ENCODE data around the gene SHROOM3. TPM values are rescaled to one million over a fixed set of nuclear protein-coding genes. Genes with fewer than 3 reads are reported as not detected.
A peak's percentile ranks its signal among the peaks of the same experiment; 100 is the strongest.

The SHROOM3 gene
- total and polyA plus RNA-seq, 8 donors, result 6.1 to 212 (median 77.6) TPM

DNA sequence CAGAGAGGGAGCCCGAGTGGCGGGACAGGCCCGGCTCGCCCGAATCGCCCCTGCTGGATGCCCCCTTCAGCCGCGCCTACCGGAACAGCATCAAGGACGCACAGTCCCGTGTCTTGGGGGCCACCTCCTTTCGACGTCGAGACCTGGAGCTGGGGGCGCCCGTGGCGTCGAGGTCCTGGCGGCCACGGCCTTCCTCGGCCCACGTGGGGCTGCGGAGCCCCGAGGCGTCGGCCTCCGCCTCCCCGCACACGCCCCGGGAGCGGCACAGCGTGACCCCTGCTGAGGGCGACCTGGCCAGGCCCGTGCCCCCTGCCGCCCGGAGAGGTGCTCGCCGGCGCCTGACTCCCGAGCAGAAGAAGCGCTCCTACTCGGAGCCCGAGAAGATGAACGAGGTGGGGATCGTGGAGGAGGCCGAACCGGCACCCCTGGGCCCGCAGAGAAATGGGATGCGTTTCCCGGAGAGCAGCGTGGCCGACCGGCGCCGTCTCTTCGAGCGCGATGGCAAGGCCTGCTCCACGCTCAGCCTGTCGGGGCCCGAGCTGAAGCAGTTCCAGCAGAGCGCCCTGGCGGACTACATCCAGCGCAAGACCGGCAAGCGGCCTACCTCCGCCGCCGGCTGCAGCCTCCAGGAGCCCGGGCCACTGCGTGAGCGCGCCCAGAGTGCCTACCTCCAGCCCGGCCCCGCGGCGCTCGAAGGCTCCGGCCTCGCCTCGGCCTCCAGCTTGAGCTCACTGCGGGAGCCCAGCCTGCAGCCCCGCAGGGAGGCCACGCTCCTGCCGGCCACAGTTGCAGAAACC is 306.0 kb downstream of the SHROOM3 start:
- TF ChIP-seq EP300 (IDR thresholded peaks at IDR 0.05) (no peak), POLR2A (IDR thresholded peaks at IDR 0.05) (no peak)
- TF ChIP-seq, protein P1, sequence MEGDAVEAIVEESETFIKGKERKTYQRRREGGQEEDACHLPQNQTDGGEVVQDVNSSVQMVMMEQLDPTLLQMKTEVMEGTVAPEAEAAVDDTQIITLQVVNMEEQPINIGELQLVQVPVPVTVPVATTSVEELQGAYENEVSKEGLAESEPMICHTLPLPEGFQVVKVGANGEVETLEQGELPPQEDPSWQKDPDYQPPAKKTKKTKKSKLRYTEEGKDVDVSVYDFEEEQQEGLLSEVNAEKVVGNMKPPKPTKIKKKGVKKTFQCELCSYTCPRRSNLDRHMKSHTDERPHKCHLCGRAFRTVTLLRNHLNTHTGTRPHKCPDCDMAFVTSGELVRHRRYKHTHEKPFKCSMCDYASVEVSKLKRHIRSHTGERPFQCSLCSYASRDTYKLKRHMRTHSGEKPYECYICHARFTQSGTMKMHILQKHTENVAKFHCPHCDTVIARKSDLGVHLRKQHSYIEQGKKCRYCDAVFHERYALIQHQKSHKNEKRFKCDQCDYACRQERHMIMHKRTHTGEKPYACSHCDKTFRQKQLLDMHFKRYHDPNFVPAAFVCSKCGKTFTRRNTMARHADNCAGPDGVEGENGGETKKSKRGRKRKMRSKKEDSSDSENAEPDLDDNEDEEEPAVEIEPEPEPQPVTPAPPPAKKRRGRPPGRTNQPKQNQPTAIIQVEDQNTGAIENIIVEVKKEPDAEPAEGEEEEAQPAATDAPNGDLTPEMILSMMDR (IDR thresholded peaks at IDR 0.05), result no peak
- peak overlapping the region in 1 of 4 donors; percentile 25 for H3K4me3 ChIP-seq
- H3K27ac ChIP-seq, result peak overlapping the region in 3 of 5 donors; percentile 53 to 81 (median 72)
- H3K4me1 ChIP-seq, result peaks cover 0 to 47% (median 29%) of the 10 kb centered on the region in 4 donors
- intact Hi-C loops (cut with DNase I; ENCODE audit: low total_unique reads), result no loop called here
- H3K36me3 ChIP-seq, result peaks cover 20 to 50% (median 43%) of the 10 kb centered on the region in 4 donors
- no peaks in the 10 kb centered on the region for H3K9me3 ChIP-seq
- 96 to 98% (median 97%) methylated on average over 30 to 85 of the region's 85 CpGs for WGBS, 5 donors
- DNase-seq, result no peak
- no peaks in the 10 kb centered on the region for H3K27me3 ChIP-seq

DNA sequence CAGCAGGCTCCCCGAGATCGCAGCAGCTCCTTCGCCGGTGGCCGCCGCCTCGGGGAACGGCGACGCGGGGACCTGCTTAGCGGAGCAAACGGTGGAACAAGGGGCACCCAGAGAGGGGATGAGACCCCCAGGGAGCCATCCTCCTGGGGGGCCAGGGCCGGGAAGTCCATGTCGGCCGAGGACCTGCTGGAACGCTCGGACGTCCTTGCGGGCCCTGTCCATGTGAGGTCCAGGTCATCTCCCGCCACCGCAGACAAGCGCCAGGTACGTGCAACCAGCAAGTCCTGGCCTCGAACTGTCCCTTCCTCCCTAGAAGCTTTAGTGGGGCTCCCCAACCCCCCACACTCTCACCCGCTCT is 306.6 kb downstream of the SHROOM3 start:
- 92 to 99% (median 96%) methylated on average over 20 to 26 of the region's 26 CpGs for WGBS, 5 donors
- TF ChIP-seq EP300 (IDR thresholded peaks at IDR 0.05) (no peak), POLR2AphosphoS5 (IDR thresholded peaks at IDR 0.05) (no peak), POLR2A (IDR thresholded peaks at IDR 0.05) (no peak)
- TF ChIP-seq, protein P1 (IDR thresholded peaks at IDR 0.05), result no peak
- Histone ChIP-seq H3K4me1 (peaks cover 0 to 41% (median 26%) of the 10 kb centered on the region in 4 donors), H3K9me3 (no peaks in the 10 kb centered on the region), H3K27me3 (no peaks in the 10 kb centered on the region), H3K4me3 (peak overlapping the region in 1 of 4 donors; percentile 25), H3K36me3 (peaks cover 20 to 50% (median 44%) of the 10 kb centered on the region in 4 donors), H3K27ac (peak overlapping the region in 2 of 5 donors; percentile 31 to 53)
- intact Hi-C loops (cut with DNase I; ENCODE audit: low total_unique reads), result no loop called here
- DNase-seq, result no peak

GRCh38 chr4:76744241-76744921 is 309.4 kb downstream of the SHROOM3 start:
- no peak overlapping the region for H3K4me3 ChIP-seq
- DNase-seq, result peak in 1 of 2 donors; percentile 48
- H3K27ac ChIP-seq, result peak overlapping the region in 2 of 5 donors; percentile 31
- peaks cover 0 to 34% (median 13%) of the 10 kb centered on the region in 4 donors for H3K4me1 ChIP-seq
- no peaks in the 10 kb centered on the region for H3K9me3 ChIP-seq
- peaks cover 16 to 43% (median 37%) of the 10 kb centered on the region in 4 donors for H3K36me3 ChIP-seq
- no peak for TF ChIP-seq EP300 (IDR thresholded peaks at IDR 0.05)
- TF ChIP-seq, protein P1 (IDR thresholded peaks at IDR 0.05), result no peak
- whole genome bisulfite sequencing, 5 donors, result 71 to 88% (median 80%) methylated on average over 1 of the region's 1 CpG
- H3K27me3 ChIP-seq, result no peaks in the 10 kb centered on the region
- intact Hi-C loops (cut with DNase I; ENCODE audit: low total_unique reads), result no loop called here

DNA sequence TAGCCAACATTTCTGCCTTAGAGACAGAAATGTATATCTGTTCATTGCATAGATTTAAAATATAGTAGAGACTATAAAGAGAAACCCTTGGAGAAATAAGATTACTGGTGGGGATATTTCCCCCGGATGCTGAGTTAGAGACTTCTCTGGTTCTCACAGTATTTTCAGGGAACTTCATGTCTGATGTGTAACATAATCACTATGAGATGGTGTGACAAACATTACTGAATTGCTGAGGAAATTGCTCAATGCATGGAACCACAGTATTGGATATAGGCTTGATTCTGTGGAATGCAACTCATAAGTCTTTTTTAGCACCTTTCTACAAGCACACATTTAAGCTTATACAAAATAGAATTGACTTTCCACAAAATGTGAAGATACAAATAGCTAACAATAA is 310.2 kb downstream of the SHROOM3 start:
- Histone ChIP-seq H3K27ac (peak overlapping the region in 1 of 5 donors; percentile 31), H3K27me3 (no peaks in the 10 kb centered on the region), H3K36me3 (peaks cover 9 to 43% (median 34%) of the 10 kb centered on the region in 4 donors), H3K4me1 (peaks cover 0 to 34% (median 13%) of the 10 kb centered on the region in 4 donors), H3K9me3 (no peaks in the 10 kb centered on the region), H3K4me3 (no peak overlapping the region)
- no peak for DNase-seq
- WGBS, 5 donors, result 87 to 98% (median 93%) methylated on average over 1 of the region's 1 CpG
- TF ChIP-seq POLR2AphosphoS5 (IDR thresholded peaks at IDR 0.05), result no peak
- TF ChIP-seq EP300 (IDR thresholded peaks at IDR 0.05), result no peak
- no peak for TF ChIP-seq POLR2A (IDR thresholded peaks at IDR 0.05)
- TF ChIP-seq, protein P1 (IDR thresholded peaks at IDR 0.05), result no peak
- intact Hi-C loops (cut with DNase I; ENCODE audit: low total_unique reads), result no loop called here

Measured in stomach (tissue), 9 donors.